ENCODE results near the gene RND2.
"Not testable (repeated sequence)": the region's sequence is repeated elsewhere in the genome, so short reads cannot be mapped to it uniquely, and the experiment has no call there.

Gene RND2

DNA sequence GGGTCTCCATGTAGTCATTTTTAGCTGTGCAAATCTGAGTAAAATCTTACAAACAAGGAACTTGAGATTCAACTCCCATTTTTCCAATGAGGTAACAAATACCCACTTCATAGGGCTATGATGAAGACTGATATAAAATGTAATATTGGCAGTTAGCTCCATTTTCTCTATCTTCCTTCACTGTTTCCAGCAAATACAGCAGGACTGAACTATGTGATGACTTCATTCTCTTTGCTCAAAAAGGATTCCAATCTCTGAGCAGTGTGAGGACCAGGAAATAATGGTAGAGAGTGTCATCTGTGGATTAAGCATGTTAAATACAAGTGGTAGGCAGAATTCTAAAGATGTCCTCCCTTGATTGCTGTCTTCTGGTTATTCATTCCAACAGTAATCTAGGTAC is 18.3 kb downstream of the RND2 start:
- H3K9ac ChIP-seq (ENCODE audit: low read length) = no peak overlapping the region
- H3K36me3 ChIP-seq (ENCODE audit: control insufficient read depth, insufficient read depth, low read length) = no peaks in the 10 kb centered on the region
- H3K4me3 ChIP-seq (ENCODE audit: low read length) = no peak overlapping the region
- no peaks in the 10 kb centered on the region for H3K4me1 ChIP-seq (ENCODE audit: control insufficient read depth, insufficient read depth, low read length)
- H3K27me3 ChIP-seq (ENCODE audit: control insufficient read depth, insufficient read depth, low read length) = no peaks in the 10 kb centered on the region
- no peak overlapping the region for H3K27ac ChIP-seq (ENCODE audit: low read depth, low read length)

DNA sequence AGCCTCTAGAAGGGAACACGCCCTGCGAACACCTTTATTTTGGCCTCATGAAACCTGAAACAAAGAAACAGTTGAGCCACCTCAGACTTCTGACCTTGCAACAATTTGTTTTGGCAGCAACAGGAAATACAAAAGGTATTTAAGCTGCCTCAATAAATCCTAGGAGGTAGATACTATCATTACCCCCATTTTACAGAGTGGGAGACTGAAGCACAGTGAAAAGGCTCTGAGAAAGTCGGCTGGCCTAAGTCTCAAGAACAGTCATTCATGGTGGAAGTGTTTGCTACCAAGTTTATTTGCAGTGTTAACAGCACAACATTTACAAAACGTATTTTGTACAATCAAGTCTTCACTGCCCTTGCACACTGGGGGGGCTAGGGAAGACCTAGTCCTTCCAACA is 19.0 kb downstream of the RND2 start:
- Histone ChIP-seq H3K4me1 (ENCODE audit: control insufficient read depth, insufficient read depth, low read length) (no peaks in the 10 kb centered on the region), H3K9ac (ENCODE audit: low read length) (no peak overlapping the region), H3K36me3 (ENCODE audit: control insufficient read depth, insufficient read depth, low read length) (no peaks in the 10 kb centered on the region), H3K27ac (ENCODE audit: low read depth, low read length) (no peak overlapping the region), H3K27me3 (ENCODE audit: control insufficient read depth, insufficient read depth, low read length) (no peaks in the 10 kb centered on the region), H3K4me3 (ENCODE audit: low read length) (no peak overlapping the region)

DNA sequence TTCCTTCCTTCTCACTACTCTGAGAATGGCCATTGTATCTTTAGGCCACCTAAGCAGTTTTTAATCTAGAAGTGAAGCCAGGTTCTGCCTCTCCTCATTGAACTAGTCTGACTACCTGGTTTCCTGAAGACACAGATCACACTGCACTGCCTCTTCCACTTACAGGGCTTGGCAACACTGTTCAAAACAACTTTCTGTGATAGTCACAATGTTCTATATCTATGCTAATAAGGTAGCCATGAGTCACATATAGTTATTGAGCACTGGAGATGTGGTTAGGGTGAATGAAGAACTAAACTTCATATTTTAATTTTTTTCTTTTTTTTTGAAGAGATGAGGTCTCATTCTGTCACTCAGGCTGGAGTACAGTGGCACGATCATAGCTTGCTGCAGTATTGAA is 26.9 kb downstream of the RND2 start:
- Histone ChIP-seq H3K9ac (ENCODE audit: low read length) (no peak overlapping the region), H3K27me3 (ENCODE audit: control insufficient read depth, insufficient read depth, low read length) (no peaks in the 10 kb centered on the region), H3K4me3 (ENCODE audit: low read length) (no peak overlapping the region), H3K27ac (ENCODE audit: low read depth, low read length) (no peak overlapping the region), H3K36me3 (ENCODE audit: control insufficient read depth, insufficient read depth, low read length) (no peaks in the 10 kb centered on the region), H3K4me1 (ENCODE audit: control insufficient read depth, insufficient read depth, low read length) (no peaks in the 10 kb centered on the region)

DNA sequence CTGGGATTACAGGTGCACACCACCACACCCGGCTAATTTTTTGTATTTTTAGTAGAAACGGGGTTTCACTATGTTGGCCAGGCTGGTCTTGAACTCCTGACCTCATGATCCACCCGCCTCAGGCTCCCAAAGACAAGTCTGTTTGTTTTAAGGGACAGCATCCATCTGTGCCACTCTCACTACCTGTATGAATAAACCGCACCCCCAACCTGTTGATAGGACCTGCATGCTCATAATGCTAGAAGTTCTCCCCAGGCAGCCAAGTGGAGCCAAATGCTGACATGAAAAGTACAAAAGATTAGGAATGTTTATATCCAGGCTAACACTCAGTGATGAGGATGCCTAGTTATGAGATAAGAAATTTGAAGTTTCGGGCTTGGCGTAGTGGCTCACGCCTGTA is 28.0 kb downstream of the RND2 start:
- H3K27ac ChIP-seq (ENCODE audit: low read depth, low read length); H3K9ac ChIP-seq (ENCODE audit: low read length); H3K36me3 ChIP-seq (ENCODE audit: control insufficient read depth, insufficient read depth, low read length); H3K4me1 ChIP-seq (ENCODE audit: control insufficient read depth, insufficient read depth, low read length); H3K4me3 ChIP-seq (ENCODE audit: low read length); H3K27me3 ChIP-seq (ENCODE audit: control insufficient read depth, insufficient read depth, low read length): not testable (repeated sequence)

DNA sequence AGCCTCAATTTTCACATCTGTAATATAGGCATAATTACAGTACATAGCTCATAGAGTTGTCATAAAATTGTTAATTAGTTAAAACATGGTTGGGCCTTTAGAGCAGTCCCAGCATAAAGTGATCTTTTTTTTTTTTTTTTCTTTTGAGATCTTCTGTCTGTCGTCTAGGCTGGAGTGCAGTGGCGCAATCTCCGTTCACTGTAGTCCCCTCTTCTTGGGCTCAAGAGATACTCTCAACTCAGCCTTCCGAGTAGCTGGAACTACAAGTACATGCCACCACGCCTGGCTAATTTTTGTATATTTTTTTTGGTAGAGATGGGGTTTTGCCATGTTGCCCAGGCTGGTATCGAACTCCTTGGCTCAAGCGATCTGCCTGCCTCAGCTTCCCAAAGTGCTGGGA is 31.0 kb downstream of the RND2 start:
- Histone ChIP-seq H3K4me3 (ENCODE audit: low read length) (no peak overlapping the region), H3K27me3 (ENCODE audit: control insufficient read depth, insufficient read depth, low read length) (no peaks in the 10 kb centered on the region), H3K36me3 (ENCODE audit: control insufficient read depth, insufficient read depth, low read length) (no peaks in the 10 kb centered on the region), H3K9ac (ENCODE audit: low read length) (no peak overlapping the region), H3K4me1 (ENCODE audit: control insufficient read depth, insufficient read depth, low read length) (no peaks in the 10 kb centered on the region), H3K27ac (ENCODE audit: low read depth, low read length) (no peak overlapping the region)

DNA sequence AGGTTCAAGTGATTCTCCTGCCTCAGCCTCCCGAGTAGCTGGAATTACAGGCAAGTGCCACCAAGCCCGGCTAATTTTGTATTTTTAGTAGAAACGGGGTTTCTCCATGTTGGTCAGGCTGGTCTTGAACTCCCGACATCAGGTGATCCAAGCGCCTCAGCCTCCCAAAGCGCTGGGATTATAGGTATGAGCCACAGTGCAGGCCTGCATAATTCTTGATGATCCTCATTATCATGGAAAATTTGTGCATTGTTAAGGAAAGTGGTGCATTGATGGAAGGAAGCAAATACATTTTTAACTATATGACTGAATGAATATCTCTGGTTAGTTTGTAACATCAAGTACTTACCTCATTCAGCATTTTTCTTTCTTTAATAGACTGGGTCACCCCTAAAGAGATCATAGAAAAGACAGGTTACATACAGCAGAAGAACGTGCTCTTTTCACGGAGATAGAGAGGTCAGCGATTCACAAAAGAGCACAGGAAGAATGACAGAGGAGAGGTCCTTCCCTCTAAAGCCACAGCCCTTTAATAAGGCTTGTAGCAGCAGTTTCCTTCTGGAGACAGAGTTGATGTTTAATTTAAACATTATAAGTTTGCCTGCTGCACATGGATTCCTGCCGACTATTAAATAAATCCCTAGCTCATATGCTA is 38.1 kb downstream of the RND2 start:
- no peak overlapping the region for H3K9ac ChIP-seq (ENCODE audit: low read length)
- no peaks in the 10 kb centered on the region for H3K27me3 ChIP-seq (ENCODE audit: control insufficient read depth, insufficient read depth, low read length)
- no peak overlapping the region for H3K27ac ChIP-seq (ENCODE audit: low read depth, low read length)
- H3K36me3 ChIP-seq (ENCODE audit: control insufficient read depth, insufficient read depth, low read length) = no peaks in the 10 kb centered on the region
- no peak overlapping the region for H3K4me3 ChIP-seq (ENCODE audit: low read length)
- no peaks in the 10 kb centered on the region for H3K4me1 ChIP-seq (ENCODE audit: control insufficient read depth, insufficient read depth, low read length)

DNA sequence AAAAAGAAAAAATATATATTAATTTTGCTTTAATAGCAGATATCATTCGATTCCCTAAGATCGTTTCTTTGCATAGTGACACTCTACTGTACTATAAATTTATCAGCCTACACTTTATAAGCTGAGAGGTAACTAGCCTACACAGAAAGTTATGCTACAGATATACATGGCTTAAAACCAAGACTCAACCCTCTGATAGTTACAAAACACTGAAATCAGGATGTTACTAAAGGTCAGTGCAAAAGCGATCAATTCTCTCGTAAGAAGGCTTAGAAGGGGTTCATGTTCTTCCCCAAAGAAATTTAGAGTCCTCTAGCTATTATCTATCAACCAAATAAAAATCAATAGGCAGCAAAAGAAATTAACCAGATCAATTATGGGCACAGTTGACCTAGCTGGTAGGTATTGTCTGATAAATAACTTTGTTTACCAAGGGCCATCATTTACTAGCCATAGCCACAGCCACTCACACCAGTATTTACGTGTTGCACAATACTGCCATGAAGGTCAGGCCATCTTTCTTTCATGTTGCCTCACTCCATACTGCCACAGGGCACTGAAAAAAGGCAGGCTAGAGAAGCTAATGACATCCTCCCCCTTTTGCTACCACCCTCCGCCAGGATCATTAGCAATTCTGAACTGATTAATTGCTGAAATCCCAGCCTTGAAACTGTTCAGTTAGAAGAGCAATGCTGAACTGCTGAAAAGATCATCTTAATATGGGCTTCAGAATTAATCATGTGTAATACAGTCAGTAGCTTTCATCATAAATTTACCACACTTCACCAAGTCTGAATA is 43.7 kb downstream of the RND2 start:
- H3K4me3 ChIP-seq (ENCODE audit: low read length) = no peak overlapping the region
- peaks cover 5% of the 10 kb centered on the region for H3K36me3 ChIP-seq (ENCODE audit: control insufficient read depth, insufficient read depth, low read length)
- H3K27ac ChIP-seq (ENCODE audit: low read depth, low read length) = no peak overlapping the region
- H3K9ac ChIP-seq (ENCODE audit: low read length) = no peak overlapping the region
- H3K27me3 ChIP-seq (ENCODE audit: control insufficient read depth, insufficient read depth, low read length) = no peaks in the 10 kb centered on the region
- no peaks in the 10 kb centered on the region for H3K4me1 ChIP-seq (ENCODE audit: control insufficient read depth, insufficient read depth, low read length)

DNA sequence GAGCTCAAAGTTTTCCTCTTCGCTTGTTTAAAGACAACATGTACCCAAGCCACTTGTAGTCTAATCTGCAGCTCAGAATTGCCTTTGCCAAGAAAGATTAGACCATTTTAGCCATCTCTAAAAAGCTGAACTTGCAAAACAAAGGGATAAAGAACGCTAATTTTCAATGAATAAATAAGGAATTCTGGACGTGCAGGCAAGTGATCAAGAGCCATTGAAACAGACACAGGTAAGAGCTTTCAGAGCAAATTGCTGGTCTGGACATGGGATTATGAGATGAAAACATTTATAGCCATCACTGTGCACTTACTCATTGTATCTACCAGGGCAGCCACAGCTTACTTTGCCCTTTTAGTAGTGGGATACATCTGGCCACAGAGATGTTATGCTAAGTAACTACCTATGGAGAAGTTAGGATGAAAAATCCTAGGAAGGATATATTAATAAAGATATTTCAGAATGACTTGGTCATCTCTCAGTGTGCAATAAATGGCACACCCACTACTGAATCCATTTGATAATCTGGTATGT is 44.4 kb downstream of the RND2 start:
- Histone ChIP-seq H3K27me3 (ENCODE audit: control insufficient read depth, insufficient read depth, low read length) (no peaks in the 10 kb centered on the region), H3K9ac (ENCODE audit: low read length) (no peak overlapping the region), H3K4me1 (ENCODE audit: control insufficient read depth, insufficient read depth, low read length) (no peaks in the 10 kb centered on the region), H3K4me3 (ENCODE audit: low read length) (no peak overlapping the region), H3K36me3 (ENCODE audit: control insufficient read depth, insufficient read depth, low read length) (peaks cover 5% of the 10 kb centered on the region), H3K27ac (ENCODE audit: low read depth, low read length) (no peak overlapping the region)

DNA sequence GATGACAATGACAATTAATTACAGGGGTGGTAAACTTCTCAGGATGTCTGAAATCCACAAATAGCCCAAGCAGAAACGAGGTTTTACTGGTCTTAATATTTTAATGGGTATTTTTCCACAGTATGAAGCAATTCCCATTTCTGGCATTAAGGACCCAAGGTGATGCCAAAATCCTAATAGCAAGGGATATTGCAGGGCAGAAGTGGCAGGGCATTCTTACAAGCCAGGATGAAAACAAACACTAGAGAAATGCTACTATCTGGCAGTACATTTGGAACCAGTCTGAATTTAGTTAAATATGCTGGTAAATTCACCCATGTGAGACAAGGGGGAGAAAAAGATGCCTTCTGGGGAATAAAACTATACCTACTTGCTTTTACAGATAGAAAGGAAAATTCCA is 45.2 kb downstream of the RND2 start:
- Histone ChIP-seq H3K36me3 (ENCODE audit: control insufficient read depth, insufficient read depth, low read length) (peaks cover 5% of the 10 kb centered on the region), H3K4me3 (ENCODE audit: low read length) (no peak overlapping the region), H3K27ac (ENCODE audit: low read depth, low read length) (no peak overlapping the region)

DNA sequence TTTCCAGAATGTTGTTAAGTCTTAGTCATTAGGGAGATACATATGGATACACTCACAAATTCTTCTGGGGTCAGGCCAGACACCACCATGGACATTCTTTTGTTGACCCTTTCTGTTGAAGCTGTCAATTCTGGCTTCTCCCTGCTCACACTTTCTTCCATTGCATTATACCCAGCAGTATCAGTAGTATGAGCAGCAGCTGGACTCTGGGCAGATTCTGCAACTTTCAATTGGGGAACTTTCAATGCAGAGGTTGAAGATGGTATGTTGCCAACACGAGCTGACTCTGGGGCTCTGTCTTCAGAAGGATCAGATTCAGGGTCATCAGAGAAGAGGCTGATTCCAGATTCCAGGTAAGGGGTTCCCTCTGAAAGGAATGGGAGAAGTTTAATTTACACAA is 45.8 kb downstream of the RND2 start:
- H3K36me3 ChIP-seq (ENCODE audit: control insufficient read depth, insufficient read depth, low read length) = peaks cover 5% of the 10 kb centered on the region
- no peak overlapping the region for H3K9ac ChIP-seq (ENCODE audit: low read length)
- no peaks in the 10 kb centered on the region for H3K27me3 ChIP-seq (ENCODE audit: control insufficient read depth, insufficient read depth, low read length)
- no peak overlapping the region for H3K4me3 ChIP-seq (ENCODE audit: low read length)
- no peak overlapping the region for H3K27ac ChIP-seq (ENCODE audit: low read depth, low read length)
- H3K4me1 ChIP-seq (ENCODE audit: control insufficient read depth, insufficient read depth, low read length) = no peaks in the 10 kb centered on the region

More for the DNA sequence above, 45.2 kb downstream of the RND2 start:
- no peaks in the 10 kb centered on the region for H3K27me3 ChIP-seq (ENCODE audit: control insufficient read depth, insufficient read depth, low read length)
- H3K4me1 ChIP-seq (ENCODE audit: control insufficient read depth, insufficient read depth, low read length) = no peaks in the 10 kb centered on the region
- H3K9ac ChIP-seq (ENCODE audit: low read length) = no peak overlapping the region

DNA sequence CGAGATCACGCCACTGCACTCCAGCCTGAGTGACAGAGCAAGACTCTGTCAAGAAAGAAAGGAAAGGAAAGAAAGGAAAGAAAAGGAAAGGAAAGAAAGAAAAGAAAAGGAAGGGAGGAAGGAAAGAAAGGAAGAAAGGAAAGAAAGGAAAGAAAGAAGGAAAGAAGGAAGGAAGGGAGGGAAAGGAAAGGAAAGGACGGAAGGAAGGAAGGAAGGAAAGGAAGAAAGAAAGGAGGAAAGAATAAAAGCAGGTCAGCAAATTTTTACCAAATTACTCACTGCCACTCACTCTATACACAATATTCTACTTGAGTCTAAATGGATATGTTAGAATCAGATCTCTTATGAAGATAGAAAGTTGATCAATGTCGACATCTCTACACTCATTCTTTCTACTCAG is 49.8 kb downstream of the RND2 start:
- Histone ChIP-seq H3K4me1 (ENCODE audit: control insufficient read depth, insufficient read depth, low read length) (no peaks in the 10 kb centered on the region), H3K36me3 (ENCODE audit: control insufficient read depth, insufficient read depth, low read length) (peaks cover 3% of the 10 kb centered on the region), H3K4me3 (ENCODE audit: low read length) (no peak overlapping the region), H3K9ac (ENCODE audit: low read length) (no peak overlapping the region), H3K27ac (ENCODE audit: low read depth, low read length) (no peak overlapping the region), H3K27me3 (ENCODE audit: control insufficient read depth, insufficient read depth, low read length) (no peaks in the 10 kb centered on the region)

DNA sequence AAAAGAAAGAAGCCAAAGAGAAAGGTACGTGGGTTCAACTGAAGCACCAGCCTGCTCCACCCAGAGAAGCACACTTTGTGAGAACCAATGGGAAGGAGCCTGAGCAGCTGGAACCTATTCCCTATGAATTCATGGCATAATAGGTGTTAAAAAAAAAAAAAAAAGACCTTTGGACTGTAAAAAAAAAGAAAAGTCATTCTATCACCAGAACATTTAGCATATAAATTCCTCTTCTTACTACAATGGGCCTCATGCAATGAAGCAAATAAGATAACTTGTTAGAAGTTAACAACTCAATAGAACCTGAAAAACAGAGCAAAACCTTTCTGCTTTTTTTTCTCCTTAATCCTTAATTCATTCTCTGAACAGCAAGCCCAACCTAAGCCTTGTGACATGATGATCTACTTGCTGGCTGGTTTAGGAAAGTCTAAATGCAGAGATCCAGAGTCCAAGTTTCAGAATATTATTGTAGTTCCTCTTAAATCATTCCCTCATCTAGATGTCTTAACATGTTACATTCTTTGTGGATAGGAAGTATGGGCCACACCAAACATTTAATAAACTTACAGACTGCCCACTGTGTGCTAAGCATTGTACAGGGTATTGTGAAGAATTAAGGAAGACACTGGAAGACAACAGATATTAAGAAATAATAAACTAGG is 54.7 kb downstream of the RND2 start:
- Histone ChIP-seq H3K9ac (ENCODE audit: low read length) (no peak overlapping the region), H3K27me3 (ENCODE audit: control insufficient read depth, insufficient read depth, low read length) (no peaks in the 10 kb centered on the region), H3K36me3 (ENCODE audit: control insufficient read depth, insufficient read depth, low read length) (no peaks in the 10 kb centered on the region), H3K4me1 (ENCODE audit: control insufficient read depth, insufficient read depth, low read length) (peaks cover 2% of the 10 kb centered on the region), H3K4me3 (ENCODE audit: low read length) (no peak overlapping the region), H3K27ac (ENCODE audit: low read depth, low read length) (no peak overlapping the region)

Measured in rectal smooth muscle tissue (tissue), 1 donor.